NCI-H2107 (cell line): ENCODE results near the gene ATF5.
"Not testable (repeated sequence)": the region's sequence is repeated elsewhere in the genome, so short reads cannot be mapped to it uniquely, and the experiment has no call there.

Source experiments
- DNase-seq: peaks from one replicate; lab custom pipeline; 2025; lab: John Stamatoyannopoulos, UW

The ATF5 gene

GRCh38 chr19:49949742-49950589, 21.0 kb downstream of the ATF5 start:
- no peak for DNase-seq

GRCh38 chr19:49950590-49950948, 21.6 kb downstream of the ATF5 start:
- DNase-seq = no peak

- DNase-seq = no peak
These were observed 22.0 kb downstream of the ATF5 start for GRCh38 chr19:49950956-49951526.

- no peak for DNase-seq
These were observed 22.9 kb downstream of the ATF5 start for GRCh38 chr19:49951806-49952478.

GRCh38 chr19:49952479-49952836, 23.5 kb downstream of the ATF5 start:
- no peak for DNase-seq

- DNase-seq = no peak
These were observed 23.9 kb downstream of the ATF5 start for GRCh38 chr19:49952906-49953305.

GRCh38 chr19:49953416-49953815, 24.4 kb downstream of the ATF5 start:
- DNase-seq = no peak

- no peak for DNase-seq
These were observed 25.3 kb downstream of the ATF5 start for GRCh38 chr19:49954092-49954829.

GRCh38 chr19:49954933-49955332, 25.9 kb downstream of the ATF5 start:
- DNase-seq = no peak

GRCh38 chr19:49956115-49956495, 27.1 kb downstream of the ATF5 start:
- DNase-seq = no peak

GRCh38 chr19:49957262-49957915, 28.4 kb downstream of the ATF5 start:
- DNase-seq = no peak

- not testable (repeated sequence) for DNase-seq
These were observed 29.1 kb downstream of the ATF5 start for GRCh38 chr19:49958144-49958543.

GRCh38 chr19:49958596-49958995, 29.6 kb downstream of the ATF5 start:
- not testable (repeated sequence) for DNase-seq

GRCh38 chr19:49959892-49960291, 30.9 kb downstream of the ATF5 start:
- not testable (repeated sequence) for DNase-seq

GRCh38 chr19:49960980-49961379, 32.0 kb downstream of the ATF5 start, which contains the start of gene SIGLEC11:
TSS of gene SIGLEC11 (minus strand) at chr19:49961172. CDS start at chr19:49961081, 91 bp downstream.
- DNase-seq = not testable (repeated sequence)

- no peak for DNase-seq
These were observed 39.4 kb downstream of the ATF5 start for GRCh38 chr19:49968279-49968922.

- not testable (repeated sequence) for DNase-seq
These were observed 40.4 kb downstream of the ATF5 start for GRCh38 chr19:49969355-49969754.

- DNase-seq = no peak
These were observed 43.0 kb downstream of the ATF5 start for GRCh38 chr19:49971991-49972411.

GRCh38 chr19:49972841-49973240, 43.8 kb downstream of the ATF5 start:
- DNase-seq = no peak

- DNase-seq = no peak
These were observed 45.0 kb downstream of the ATF5 start for GRCh38 chr19:49973987-49974386.

- no peak for DNase-seq
These were observed 46.0 kb downstream of the ATF5 start for GRCh38 chr19:49975051-49975450.
